LoVo (cell line): ENCODE results near the gene PCYT1A.

Experiments
- DNase-seq: peaks from one replicate; pipeline ENCODE4 v3.0.0-alpha.2; 2016; ENCODE audit warnings: low spot score

The PCYT1A gene

GRCh38 chr3:196236223-196236622 is 51.3 kb downstream of the PCYT1A start:
- DNase-seq, result no peak

DNA sequence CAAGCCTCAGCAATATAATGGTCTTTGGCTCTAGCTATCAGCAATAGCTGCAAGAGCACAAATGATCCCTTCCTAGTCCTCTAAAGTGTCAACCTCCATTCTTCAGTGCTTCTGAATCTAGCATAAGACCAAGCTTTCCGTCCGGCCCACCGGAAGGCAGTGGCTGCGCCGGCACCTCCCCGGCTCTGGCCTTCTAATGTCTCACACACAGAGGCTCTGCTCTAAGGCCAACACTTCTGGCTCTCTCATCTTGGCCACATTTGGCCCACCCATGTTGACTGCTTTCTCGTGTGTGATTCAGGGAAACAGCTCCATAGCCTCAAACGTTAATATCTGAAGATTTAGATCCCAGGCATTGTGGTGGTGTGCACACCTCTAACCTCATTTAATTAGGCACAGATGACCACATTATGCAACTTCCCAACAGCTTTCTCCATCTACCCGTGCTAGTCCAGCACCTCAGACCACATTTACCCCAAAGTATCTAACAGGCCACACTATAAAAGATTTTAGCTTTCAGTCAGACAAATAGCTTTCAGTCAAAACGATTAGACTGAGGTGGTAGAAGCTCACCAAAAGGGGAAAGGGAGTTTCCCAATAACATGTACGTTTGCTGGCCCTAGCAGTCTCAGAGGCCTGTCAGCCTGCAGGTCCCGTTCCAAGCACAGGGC is 51.9 kb downstream of the PCYT1A start:
- DNase-seq, result no peak

GRCh38 chr3:196232882-196233251 is 54.7 kb downstream of the PCYT1A start:
- no peak for DNase-seq

DNA sequence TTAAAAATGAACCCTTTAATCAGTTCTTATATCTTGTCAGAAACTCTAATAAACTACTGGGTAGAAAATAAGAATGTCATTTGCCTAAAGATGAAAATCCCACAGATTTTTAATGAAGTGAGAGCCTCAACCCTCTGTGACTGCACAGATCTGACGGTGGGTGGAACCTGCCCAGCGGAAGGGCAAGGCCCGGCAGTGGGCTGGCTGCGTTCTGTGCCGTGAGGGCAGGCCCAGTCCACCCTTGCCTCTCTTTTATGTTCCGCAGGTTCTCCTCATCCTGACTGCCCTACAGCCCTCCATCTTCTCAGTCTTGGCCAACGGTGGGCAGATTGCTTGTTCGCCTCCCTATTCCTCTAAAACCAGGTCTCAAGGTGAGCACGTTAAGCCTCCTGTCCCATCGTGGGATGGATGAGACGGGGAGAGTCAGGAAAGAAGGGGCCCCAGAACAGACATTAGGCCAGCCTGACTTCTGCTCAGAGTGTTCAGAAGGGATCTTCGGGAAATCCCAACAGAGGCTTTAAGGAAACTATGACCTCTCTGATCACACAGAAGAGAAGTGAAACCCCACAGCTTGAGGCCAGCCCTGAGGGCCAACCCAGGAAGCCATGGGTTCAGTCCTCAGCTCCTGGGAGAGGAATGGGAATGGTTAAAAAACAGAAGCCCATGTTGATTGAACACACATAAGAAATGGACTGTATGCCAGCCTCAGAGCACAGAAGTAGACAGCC is 55.2 kb downstream of the PCYT1A start:
- DNase-seq, result no peak

GRCh38 chr3:196227629-196228493 is 59.7 kb downstream of the PCYT1A start:
- no peak for DNase-seq

GRCh38 chr3:196227121-196227561 is 60.4 kb downstream of the PCYT1A start:
- DNase-seq, result no peak

DNA sequence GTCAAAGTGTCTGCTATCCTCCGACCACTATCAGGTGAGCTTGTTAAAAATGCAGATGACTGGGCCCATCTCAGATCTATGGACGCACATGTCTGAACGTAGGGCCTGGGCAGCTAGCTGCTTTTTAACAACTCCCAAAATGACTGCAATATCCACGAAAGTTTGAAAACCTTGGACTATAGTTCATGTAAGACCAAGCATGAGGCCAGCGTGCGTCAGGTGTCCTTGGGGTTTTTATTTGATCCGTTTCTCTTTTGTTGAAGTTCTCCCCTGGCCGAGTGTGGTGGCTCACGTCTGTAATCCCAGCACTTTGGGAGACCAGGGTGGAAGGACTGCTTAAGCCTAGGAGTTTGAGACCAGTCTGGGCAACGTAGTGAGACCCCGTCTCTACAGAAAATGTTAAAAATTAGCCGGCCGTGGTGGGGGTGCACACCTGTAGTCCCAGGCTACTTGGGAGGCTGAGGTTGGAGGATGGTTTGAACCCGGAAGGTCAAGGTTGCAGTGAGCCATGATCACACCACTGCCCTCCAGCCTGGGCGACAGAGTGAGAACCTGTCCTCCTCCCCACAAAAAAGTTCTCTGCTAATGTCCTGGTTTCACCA is 61.7 kb downstream of the PCYT1A start:
- DNase-seq, result no peak

- no peak for DNase-seq
These were observed 62.4 kb downstream of the PCYT1A start for GRCh38 chr3:196225086-196225485.

DNA sequence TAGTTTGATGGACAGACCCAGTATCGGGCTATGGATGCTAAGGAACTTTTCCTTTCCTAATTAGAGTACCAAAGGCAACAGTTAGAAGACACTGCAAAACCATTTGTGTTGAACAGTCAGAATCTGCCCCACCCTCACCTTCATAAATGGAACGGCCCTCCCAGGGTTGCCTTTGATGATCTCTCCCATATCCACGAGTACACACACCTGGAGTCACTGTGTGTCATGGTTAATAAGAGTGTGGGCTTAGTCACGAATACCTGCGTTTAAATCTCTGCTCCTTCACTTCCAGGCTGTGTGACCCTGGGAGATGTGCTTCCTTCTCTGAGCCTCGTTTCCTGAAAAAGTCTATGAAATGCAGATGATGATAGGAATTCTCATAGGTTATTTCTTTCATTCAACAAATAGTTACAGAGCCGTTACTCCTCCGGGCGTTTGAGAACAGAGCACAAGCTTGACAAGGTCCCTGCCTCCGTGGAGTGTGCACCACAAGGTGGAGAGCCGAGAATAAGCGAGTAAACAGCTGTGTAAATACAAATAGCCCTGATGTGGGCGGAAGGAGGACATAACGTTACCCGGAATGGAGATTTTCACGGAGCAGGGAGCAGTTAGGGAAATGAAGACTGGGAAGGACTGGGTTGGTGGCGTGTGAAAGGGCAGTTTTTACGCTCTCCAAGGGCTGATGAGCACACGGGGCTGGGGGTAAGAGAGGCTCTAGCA is 64.5 kb downstream of the PCYT1A start:
- no peak for DNase-seq

- DNase-seq, result no peak
These were observed 66.5 kb downstream of the PCYT1A start for GRCh38 chr3:196220991-196221390.

DNA sequence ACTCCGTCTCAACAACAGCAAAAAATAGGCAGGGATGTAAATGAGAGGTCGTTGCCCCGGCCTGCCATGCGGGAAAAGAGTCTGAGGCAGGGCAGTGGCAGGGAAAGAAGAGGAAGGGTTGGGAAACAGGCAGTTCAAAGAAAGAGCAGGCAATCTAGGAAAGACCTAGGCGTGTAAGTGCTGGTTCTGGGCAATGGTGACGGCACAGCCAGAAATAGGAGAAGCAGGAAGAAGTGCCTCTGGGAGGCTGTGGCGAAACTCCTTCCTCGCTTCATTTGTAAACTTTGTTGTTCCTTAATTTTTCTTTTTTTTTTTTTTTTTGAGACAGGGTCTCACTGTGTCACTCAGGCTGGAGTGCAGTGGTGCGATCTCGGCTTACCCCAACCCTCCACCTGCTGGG is 66.9 kb downstream of the PCYT1A start:
- no peak for DNase-seq

GRCh38 chr3:196219970-196220311 is 67.6 kb downstream of the PCYT1A start:
- DNase-seq, result no peak

- DNase-seq, result no peak
These were observed 68.1 kb downstream of the PCYT1A start for GRCh38 chr3:196219194-196219969.

DNA sequence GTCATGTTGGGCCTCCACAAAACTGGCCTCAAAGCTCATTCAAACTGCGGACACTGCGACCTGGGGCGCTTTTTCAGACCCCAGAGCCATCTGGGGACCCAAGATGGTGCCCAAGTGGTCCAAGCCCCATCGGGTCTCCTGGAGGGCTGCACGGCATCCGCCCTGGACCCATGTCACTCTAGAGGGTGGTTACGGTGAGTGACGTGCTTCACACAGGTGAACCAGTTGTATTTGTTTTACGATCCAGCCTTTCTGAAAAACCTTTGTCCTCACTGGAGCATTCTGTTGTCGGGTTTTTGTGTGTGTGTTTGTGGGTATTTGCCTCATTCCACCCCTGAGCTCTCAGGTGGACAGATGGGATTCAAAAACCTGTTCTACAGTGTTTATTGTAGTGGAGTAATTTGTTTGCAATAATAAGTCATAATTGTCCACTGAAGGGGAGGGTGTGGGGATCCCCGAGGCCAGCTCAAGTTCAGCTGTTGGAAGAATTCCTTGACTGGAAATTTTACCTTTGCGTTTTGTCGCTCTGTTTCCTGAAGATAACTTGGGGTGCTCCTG is 69.3 kb downstream of the PCYT1A start:
- DNase-seq, result no peak

DNA sequence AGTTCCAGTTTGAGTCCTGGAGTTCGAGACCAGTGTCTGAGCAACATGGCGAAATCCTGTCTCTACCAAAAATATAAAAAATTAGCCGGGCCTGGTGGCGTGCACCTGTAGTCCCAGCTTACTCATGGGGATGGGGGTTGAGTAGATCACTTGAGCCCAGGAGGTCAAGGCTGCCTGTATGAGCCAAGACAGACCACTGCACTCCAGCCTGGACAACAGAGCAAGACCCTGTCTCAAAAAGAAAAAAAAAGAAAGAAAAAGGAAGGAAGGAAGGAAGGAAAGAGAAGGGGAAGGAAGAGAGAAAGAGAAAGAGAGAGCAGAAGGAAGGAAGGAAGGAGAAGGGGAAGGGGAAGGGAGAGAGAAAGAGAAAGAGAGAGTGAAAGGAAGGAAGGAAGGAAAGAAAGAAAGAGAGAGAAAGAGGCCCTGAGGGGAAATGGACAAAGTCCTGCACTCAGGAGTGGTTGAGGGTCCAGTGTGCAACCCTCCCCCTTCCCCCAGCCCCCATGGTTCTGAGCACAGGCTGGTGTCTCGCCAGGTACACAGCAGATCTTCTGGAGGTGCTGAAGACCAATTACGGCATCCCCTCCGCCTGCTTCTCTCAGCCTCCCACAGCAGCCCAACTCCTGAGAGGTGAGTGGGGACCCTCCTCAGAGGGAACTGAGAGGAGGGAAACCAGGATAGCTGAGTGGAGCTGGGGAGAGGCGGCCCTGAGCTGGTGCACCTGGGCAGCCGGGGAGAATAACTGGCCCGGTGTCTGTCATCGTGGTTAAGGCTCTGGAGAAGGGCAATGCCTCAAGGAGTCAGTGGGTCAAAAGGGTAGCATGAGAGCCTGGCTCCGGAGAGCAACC is 70.0 kb downstream of the PCYT1A start:
- no peak for DNase-seq

DNA sequence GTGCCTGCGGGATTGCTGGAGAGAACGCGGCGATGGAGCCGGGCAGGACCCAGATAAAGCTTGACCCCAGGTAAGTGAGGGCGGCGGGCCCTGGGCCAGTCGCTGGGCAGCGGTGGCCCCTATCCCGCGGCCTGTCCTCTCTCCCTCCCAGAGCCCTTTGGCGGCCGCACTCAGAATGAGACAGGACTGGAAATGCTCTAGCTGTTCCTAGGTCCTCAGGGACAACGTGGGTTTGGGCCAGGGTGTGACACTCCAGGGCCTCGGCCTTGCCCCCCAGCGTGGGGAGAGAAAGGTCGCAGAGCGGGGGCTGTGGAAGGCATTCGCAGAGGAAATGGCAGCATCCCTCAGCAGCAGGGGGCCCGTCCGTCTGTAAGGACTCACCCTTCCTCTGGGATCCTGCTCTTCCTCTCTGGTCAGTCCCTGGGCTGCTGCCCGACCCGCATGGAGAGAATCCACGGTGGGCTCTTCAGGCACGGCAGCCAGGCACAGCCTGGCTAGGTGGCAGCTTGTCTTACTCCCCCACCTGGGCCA is 70.8 kb downstream of the PCYT1A start:
- DNase-seq, result no peak

DNA sequence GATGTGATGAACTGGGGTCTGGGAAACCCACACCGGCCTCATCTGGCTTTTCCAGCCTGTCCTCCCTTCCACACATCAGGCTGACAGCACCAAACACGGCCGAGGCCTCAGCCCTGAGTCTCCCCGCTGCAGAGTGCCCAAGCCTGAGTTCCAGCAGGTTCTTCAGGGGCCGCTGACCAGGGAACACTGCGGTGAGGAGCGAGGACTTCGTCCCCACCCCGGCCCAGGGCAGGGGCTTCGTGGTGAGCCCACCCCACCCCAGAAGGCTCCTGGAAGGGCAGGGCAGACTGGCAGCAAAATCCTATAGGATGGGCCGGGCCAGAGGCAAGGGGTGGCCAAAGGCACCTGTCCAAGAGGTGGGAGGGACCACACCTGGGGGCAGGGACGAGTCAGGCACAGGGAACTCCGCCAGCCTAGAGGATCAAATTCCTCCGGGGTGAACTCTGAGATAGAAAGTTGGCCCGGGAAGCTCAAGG is 71.4 kb downstream of the PCYT1A start, which contains the start of gene SLC51A:
SLC51A (plus strand) TSS at position 446 of the 476 bp plus-strand sequence. CDS start 179 bp downstream, outside the sequence.
- no peak for DNase-seq

DNA sequence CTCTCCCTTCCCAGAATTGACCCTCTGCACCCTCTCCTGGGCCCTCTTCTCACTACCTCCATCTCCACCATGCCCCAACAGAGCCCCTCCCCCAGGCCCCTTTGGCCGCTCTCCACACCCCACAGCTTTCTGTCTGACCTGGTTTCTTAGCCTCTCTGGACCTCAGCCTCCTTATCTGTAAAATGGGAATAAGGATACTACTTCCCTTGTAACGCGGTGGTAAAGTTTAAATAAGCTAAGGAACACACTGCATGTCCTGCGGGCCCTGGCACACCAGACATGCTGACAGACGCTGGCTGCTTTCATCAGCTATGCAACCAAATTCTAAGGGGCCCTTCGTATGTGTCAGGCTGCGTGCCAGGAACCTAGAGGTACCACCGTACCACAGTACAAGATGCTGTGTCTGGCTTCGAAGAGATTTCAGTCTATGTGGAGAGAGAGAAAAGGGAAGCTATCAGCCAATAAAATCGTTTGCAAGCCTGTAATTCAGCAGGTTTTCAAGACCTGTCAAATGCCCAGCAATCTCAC is 72.0 kb downstream of the PCYT1A start:
- no peak for DNase-seq
